ENCODE results near the gene ALDH3B1.
A peak's percentile ranks its signal among the peaks of the same experiment; 100 is the strongest.
"Not testable (repeated sequence)": the region's sequence is repeated elsewhere in the genome, so short reads cannot be mapped to it uniquely, and the experiment has no call there.

ALDH3B1 gene, protein sequence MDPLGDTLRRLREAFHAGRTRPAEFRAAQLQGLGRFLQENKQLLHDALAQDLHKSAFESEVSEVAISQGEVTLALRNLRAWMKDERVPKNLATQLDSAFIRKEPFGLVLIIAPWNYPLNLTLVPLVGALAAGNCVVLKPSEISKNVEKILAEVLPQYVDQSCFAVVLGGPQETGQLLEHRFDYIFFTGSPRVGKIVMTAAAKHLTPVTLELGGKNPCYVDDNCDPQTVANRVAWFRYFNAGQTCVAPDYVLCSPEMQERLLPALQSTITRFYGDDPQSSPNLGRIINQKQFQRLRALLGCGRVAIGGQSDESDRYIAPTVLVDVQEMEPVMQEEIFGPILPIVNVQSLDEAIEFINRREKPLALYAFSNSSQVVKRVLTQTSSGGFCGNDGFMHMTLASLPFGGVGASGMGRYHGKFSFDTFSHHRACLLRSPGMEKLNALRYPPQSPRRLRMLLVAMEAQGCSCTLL

GRCh38 chr11:68010090-68011041 lies at the start of gene ALDH3B1:
Gene ALDH3B1 (plus strand): TSS chr11:68010327. CDS start chr11:68015298, 4,971 bp downstream.
- DNase-seq (ENCODE audit: low read depth): no peak

DNA sequence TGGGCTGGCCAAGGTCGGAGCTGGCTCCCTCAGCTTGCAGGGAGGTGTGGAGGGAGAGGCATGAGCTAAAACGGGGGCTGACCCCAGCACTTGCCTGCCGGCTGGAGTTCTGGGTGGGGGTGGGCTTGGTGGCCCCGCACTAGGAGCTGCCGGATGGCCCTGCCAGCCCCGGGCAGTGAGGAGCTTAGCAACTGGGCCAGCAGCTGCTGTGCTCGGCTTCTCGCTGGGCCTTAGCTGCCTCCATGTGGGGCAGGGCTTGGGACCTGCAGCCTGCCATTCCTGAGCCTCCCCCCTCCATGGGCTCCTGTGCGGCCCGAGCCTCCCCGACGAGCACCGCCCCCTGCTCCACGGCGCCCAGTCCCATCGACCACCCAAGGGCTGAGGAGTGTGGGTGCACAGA lies 46.9 kb upstream of the ALDH3B1 start:
- DNase-seq (ENCODE audit: low read depth): not testable (repeated sequence)

GRCh38 chr11:67963879-67964278 lies 46.2 kb upstream of the ALDH3B1 start:
- not testable (repeated sequence) for DNase-seq (ENCODE audit: low read depth)

DNA sequence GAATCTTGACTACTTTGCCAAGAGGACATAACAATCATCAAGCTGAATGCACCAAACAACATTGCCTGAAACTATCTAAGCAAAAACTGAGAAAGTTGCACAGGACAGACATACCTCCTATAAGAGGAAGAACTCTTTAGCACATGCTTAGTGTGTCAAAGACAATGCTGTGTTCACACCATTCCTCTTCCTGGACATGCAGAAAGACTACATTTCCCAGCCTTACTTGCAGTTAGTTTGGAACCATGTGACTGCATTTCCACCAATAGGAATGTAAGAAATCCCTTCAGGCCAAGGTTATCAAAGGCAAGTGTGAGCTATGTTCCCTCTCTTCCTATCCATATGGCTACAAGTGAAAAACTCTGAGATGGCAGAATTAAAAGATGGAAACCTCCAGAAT lies 45.4 kb upstream of the ALDH3B1 start:
- DNase-seq (ENCODE audit: low read depth): not testable (repeated sequence)

DNA sequence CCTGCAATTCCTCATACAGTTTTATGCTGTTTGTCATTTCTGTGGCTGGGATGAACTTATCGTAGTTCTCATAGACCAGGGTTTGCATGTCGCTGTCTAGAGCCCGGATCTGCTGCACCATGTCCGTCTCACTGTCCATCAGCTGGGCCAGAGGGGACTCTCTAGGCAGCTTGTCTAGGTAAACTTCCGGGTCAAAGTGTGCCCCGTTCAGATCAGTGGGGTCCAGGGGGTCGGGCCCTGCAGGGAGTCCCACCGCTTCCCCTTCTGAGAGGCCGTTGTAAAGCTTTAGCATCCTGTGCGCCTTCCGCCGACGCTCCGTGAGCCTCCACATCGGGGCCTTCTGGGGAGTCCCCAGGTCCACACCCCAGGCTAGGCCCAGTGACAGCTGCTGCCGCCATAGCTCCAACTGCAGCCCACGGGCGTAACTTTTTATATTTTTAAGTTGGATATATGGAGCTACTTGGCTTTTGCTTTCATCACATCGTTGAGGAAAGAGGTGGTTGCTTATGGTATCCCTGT lies 44.2 kb upstream of the ALDH3B1 start:
- DNase-seq (ENCODE audit: low read depth): not testable (repeated sequence)

DNA sequence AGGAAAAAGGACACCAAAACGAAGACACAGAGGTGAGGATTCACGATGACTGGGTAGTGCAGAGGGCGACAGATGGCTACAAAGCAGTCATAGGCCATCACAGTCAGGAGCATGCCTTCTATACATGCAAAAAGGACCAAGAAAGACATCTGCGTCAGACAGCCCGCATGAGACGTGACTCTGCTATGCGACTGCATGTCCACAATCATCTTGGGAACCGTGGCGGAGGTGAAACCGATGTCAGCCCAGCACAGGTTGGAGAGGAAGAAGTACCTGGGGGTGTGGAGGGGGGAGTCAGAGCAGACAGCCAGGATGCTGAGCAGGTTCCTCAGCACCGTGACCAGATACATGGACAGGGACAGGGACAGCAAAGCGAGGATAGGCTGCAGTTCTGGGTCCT lies 35.4 kb upstream of the ALDH3B1 start:
- DNase-seq (ENCODE audit: low read depth): not testable (repeated sequence)

- not testable (repeated sequence) for DNase-seq (ENCODE audit: low read depth)
These were observed 31.2 kb upstream of the ALDH3B1 start for GRCh38 chr11:67978766-67979418.

DNA sequence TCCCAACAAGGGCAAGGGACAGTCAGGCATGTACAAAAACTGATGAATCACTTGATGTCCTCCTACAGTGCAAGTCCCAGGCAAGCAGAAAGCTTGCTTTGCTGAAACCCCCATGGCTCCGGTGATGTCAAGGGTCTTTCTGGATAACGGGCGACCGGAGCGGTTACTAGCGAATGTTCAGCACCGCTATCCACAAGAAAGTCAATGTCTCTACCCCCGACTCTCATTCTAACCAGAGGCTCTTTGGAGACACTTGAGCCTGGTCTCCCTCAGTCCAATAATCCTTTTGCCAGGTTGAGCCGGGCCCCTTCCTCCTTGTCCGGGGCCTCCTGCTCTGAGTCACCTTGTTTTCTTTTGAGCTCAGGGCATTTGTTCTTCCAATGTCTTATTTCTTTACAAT lies 28.9 kb upstream of the ALDH3B1 start:
- not testable (repeated sequence) for DNase-seq (ENCODE audit: low read depth)

- not testable (repeated sequence) for DNase-seq (ENCODE audit: low read depth)
These were observed 27.8 kb upstream of the ALDH3B1 start for GRCh38 chr11:67982255-67982857.

DNA sequence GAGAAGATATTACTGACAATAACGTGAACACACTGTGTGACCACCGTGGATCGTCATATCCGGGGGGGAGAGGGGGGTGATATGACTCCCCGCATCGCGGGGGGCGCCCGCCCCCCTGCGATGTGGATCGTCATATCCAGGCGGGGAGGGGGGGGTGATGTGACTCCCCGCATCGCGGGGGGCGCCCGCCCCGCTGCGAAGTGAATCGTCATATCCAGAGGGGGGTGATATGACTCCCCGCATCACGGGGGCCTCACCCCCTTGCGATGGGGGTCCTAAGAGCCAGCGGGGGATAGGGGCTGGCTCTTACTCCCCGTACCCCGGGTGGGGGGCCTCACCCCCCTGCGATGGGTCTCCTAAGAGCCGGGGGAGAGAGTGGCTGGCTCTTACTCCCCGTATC lies 26.2 kb upstream of the ALDH3B1 start:
- DNase-seq (ENCODE audit: low read depth): no peak

- DNase-seq (ENCODE audit: low read depth): not testable (repeated sequence)
These were observed 24.8 kb upstream of the ALDH3B1 start for GRCh38 chr11:67985302-67985701.

DNA sequence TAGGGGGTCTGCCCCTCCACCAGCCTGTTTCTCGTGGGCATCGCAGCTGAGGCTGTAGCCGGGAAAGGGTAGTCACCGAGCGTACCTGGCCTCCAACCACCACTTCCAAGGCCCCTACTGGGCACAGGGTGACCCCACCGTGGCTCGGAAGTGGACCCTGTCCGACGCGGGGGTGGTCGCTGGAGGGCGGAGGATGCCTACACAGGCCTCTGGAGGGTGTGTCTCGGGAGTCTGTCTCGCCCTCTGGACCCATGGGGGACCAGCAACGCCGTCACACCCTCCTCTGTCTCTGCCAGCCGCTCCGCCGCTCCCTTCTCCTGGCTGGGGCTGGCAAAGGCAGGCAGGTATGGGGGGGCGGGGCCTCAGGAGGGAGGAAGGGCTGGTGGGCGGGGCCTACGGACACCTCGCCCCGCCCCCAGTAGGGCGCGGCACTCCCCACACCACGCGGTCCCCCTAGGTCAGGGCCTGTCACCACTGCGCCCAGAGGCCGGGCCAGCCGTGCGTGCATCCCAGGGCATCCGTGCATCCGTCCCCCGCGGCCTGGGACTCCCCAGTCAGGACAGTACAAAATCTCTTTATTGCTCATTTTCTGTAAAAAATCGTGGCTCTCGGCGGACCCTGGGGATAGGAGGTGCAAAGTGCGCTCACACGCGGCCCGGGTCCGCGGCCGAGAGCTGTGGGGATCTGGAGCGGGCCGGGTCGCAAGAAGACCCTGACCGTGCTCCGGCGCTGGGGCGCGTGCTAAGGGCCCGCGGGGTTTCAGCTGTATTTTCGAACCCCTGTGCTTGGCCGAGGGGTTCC lies 19.4 kb upstream of the ALDH3B1 start:
- not testable (repeated sequence) for DNase-seq (ENCODE audit: low read depth)

GRCh38 chr11:67991347-67992121 lies 18.6 kb upstream of the ALDH3B1 start:
- not testable (repeated sequence) for DNase-seq (ENCODE audit: low read depth)

DNA sequence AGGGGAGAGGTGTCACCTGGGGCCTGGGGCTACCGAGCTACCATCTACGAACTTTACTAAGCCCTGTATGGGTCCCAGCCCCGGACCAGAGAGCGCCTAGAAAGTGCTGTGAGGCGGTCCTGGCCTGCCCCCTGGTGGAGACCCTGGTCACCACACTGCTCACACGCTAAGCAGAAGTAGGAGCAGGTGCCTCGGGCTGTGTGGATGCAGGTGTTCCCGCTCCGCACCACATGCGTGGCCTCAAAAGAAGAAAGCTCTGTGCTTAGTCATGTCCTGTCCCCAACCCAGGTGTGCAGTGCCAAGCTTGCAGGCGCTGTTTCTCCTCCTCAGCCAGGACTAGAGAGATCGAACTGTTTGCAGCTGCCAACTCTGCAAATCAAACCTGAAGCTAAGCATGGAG lies 16.3 kb upstream of the ALDH3B1 start:
- peak; percentile 31 for DNase-seq (ENCODE audit: low read depth)

- DNase-seq (ENCODE audit: low read depth): not testable (repeated sequence)
These were observed 15.7 kb upstream of the ALDH3B1 start for GRCh38 chr11:67994387-67994786.

DNA sequence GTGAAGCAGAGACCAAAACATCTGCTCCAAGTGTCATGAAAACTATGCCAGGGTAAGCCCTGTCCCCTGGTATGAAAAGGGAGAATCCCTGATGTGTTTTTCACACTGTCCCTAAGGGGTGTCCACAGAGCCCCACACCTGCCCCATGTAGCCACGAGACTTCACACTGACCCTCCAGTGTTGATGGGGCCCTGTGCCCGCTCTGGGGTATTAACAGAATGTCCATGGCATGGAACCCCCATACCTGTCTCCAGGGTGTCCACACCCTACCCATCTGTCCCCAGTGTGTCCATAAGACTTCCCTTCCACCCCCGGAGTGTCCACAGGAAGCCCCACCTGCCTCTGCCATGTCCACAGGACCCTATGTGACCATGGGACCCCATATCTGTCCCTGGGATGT lies 15.0 kb upstream of the ALDH3B1 start:
- not testable (repeated sequence) for DNase-seq (ENCODE audit: low read depth)

GRCh38 chr11:67995579-67995978 lies 14.5 kb upstream of the ALDH3B1 start:
- not testable (repeated sequence) for DNase-seq (ENCODE audit: low read depth)

GRCh38 chr11:67996051-67996450 lies 14.1 kb upstream of the ALDH3B1 start:
- no peak for DNase-seq (ENCODE audit: low read depth)

DNA sequence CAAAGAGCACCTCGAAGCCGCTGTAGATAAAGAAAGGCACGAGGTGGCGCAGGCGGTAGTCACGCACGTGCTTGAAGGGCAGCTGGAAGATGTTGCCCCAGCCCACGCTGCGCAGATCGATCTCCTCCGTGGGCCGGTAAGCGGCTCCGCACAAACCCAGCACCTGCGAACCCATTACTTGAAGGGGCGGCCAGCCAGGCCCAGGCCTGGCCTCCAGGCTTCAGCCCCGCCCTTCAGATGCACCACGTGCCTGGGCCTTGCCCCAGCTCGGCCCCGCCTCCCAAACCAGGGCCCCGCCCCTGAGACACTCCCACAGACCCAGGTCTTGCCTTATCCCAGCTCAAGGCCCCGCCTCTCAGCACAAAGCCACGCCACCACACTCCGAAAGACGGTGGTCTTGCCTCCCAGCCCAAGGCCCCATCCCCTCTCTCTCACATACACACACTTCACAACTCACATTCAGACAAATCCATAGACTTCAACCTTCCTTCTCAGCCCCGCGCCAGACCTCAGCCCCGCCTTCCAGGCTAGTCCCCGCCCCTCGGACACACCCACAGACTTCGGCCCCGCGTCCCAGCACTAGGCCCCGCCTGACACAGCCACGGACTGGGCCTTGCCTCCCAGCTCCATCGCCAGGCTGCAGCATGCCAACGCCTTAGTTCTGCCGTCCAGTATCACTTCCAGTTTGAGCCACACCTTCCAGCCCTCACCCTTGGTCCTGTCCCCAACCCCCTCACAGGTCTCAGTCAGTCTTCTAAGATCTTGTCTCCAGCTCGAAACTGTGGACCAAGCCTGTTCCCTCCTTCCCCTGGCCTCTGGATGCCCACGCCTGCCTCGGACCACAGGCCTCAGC lies 13.3 kb upstream of the ALDH3B1 start:
- DNase-seq (ENCODE audit: low read depth): peak; percentile 43
